Measurements from ENCODE around the gene PRPS1. TPM values are rescaled to one million over a fixed set of nuclear protein-coding genes. Genes with fewer than 3 reads are reported as not detected.

PRPS1 gene
- total and polyA plus RNA-seq, 2 of the 13 experiments (the other 11 are each of a cell fraction or from before 2014, with no cell fraction given): 33.7 to 54.4 TPM

- no peaks in the 10 kb centered on the region for H4K20me1 ChIP-seq (ENCODE audit: insufficient read depth, low read length)
- no peaks in the 10 kb centered on the region for H3K79me2 ChIP-seq (ENCODE audit: insufficient read depth, low read length)
- no peaks in the 10 kb centered on the region for H3K4me1 ChIP-seq (ENCODE audit: insufficient read depth, low read length)
- TF ChIP-seq RAD21 (CRISPR knock-in tag; IDR thresholded peaks at IDR 0.05) (peak; percentile 49; the same call in 1 of the 2 replicates), TRIM22 (IDR thresholded peaks at IDR 0.05) (no peak), ZNF816 (CRISPR knock-in tag; IDR thresholded peaks at IDR 0.05; ENCODE audit: borderline replicate concordance) (no peak), ZNF788 (CRISPR knock-in tag; IDR thresholded peaks at IDR 0.05; ENCODE audit: borderline replicate concordance) (no peak), TEAD3 (CRISPR knock-in tag; optimal IDR thresholded peaks at IDR 0.05; ENCODE audit: borderline replicate concordance) (no peak), CTCF (CRISPR knock-in tag; IDR thresholded peaks at IDR 0.05) (peak; percentile 69), HDAC6 (IDR thresholded peaks at IDR 0.05; ENCODE audit: low read depth, low read length) (no peak), KDM2A (CRISPR knock-in tag; IDR thresholded peaks at IDR 0.05; ENCODE audit: borderline replicate concordance, low read depth) (no peak), TFAP4 (IDR thresholded peaks at IDR 0.05; ENCODE audit: borderline replicate concordance, low read depth) (no peak), ZSCAN20 (CRISPR knock-in tag; IDR thresholded peaks at IDR 0.05; ENCODE audit: borderline replicate concordance) (no peak)
- TF ChIP-seq, protein P1, sequence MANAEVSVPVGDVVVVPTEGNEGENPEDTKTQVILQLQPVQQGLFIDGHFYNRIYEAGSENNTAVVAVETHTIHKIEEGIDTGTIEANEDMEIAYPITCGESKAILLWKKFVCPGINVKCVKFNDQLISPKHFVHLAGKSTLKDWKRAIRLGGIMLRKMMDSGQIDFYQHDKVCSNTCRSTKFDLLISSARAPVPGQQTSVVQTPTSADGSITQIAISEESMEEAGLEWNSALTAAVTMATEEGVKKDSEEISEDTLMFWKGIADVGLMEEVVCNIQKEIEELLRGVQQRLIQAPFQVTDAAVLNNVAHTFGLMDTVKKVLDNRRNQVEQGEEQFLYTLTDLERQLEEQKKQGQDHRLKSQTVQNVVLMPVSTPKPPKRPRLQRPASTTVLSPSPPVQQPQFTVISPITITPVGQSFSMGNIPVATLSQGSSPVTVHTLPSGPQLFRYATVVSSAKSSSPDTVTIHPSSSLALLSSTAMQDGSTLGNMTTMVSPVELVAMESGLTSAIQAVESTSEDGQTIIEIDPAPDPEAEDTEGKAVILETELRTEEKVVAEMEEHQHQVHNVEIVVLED (CRISPR knock-in tag; IDR thresholded peaks at IDR 0.05; ENCODE audit: borderline replicate concordance): peak; percentile 70
- intact Hi-C loops (cut with micrococcal nuclease; ENCODE audit: unreplicated experiment) (loop anchor here (5.0 kb wide), 1 partner anchor 44 kb away; no protein-coding TSS in a partner anchor), in situ Hi-C loops (cut with HindIII; ENCODE audit: extremely low pct_ligation_motif_present, low pct_unique_long_range_greater_than_20kb) (no loop called here)
- no peaks in the 10 kb centered on the region for H3K9me3 ChIP-seq (ENCODE audit: low read length)
- no peak overlapping the region for H3K9ac ChIP-seq (ENCODE audit: insufficient read depth, low read depth, low read length)
- H3K27ac ChIP-seq (ENCODE audit: extremely low read length, insufficient read depth, low read length): no peak overlapping the region
- peak overlapping the region; percentile 24; the same call in 1 of the 2 replicates for H3K4me2 ChIP-seq (ENCODE audit: low read depth, low read length)
- peak; percentile 28 for DNase-seq (ENCODE audit: low spot score)
- WGBS (ENCODE audit: low lambda C conversion rate): 0% methylated on average over 1 of the region's 9 CpGs
- H3K27me3 ChIP-seq (ENCODE audit: control insufficient read depth in 1 of 2, insufficient read depth in 2 of 2, low read length in 2 of 2): peaks cover 0 to 3% of the 10 kb centered on the region in 2 experiments; a peak in 2 of 5 replicates
- peak; percentile 76 for ATAC-seq
- H2AFZ ChIP-seq (ENCODE audit: low read length): no peak overlapping the region
- H3K36me3 ChIP-seq (replicated peaks in 1 of 2; ENCODE audit: control insufficient read depth in 1 of 2, insufficient read depth in 2 of 2, low read length in 2 of 2): no peaks in the 10 kb centered on the region
- H3K4me3 ChIP-seq (replicated peaks in 1 of 3; ENCODE audit: insufficient read depth in 1 of 3, low read depth in 2 of 3, low read length in 3 of 3): no peak overlapping the region
- ChIA-PET POLR2A (no interaction called here), CTCF (ENCODE audit: low intra/inter-chr PET ratio, low total read pairs) (no interaction called here)
- no peak for FAIRE-seq
- no TSS peak for BruUV-seq (replicated peaks)
Measured at GRCh38 chrX:107672955-107673378, 44.7 kb downstream of the PRPS1 start.

Data from HepG2 (cell line).